Measurements from ENCODE around the gene POLE3.

DNA sequence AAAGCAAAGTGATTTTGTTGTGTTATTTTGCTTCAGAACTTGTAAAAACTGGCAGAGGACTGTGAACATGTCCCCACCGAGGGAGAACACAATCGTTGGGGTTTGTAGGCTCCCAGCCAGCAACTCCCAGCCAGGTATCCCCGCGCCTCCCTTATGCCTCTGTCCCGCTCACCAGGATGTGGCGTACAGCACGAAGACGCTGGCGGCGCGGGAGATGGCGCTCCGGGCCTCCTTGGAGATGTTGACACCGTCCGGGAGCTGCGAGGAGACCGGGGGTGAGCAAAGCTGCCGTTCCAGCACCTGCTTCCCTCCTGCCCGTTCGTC lies 630 bp downstream of the POLE3 start:
- TF ChIP-seq, protein P1, sequence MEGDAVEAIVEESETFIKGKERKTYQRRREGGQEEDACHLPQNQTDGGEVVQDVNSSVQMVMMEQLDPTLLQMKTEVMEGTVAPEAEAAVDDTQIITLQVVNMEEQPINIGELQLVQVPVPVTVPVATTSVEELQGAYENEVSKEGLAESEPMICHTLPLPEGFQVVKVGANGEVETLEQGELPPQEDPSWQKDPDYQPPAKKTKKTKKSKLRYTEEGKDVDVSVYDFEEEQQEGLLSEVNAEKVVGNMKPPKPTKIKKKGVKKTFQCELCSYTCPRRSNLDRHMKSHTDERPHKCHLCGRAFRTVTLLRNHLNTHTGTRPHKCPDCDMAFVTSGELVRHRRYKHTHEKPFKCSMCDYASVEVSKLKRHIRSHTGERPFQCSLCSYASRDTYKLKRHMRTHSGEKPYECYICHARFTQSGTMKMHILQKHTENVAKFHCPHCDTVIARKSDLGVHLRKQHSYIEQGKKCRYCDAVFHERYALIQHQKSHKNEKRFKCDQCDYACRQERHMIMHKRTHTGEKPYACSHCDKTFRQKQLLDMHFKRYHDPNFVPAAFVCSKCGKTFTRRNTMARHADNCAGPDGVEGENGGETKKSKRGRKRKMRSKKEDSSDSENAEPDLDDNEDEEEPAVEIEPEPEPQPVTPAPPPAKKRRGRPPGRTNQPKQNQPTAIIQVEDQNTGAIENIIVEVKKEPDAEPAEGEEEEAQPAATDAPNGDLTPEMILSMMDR (conservative IDR thresholded peaks at IDR 0.05): no peak
- no peak for TF ChIP-seq EZH2 (IDR thresholded peaks at IDR 0.05; ENCODE audit: low read depth)

Measured in PC-9 (cell line).